Activated B cell treated with CpG ODN at 0.5 μM for 24 hours (primary cell): ENCODE results near the gene CDK15. TPM values are rescaled to one million over a fixed set of nuclear protein-coding genes. Genes with fewer than 3 reads are reported as not detected.

ENCODE experiments used
- ATAC-seq: fragments of 200-7000 bp; cut with Tn5 transposase; one replicate; pipeline ENCODE4 v1.10.0; 2021; ENCODE audit warnings: low read depth, mild to moderate bottlenecking, moderate library complexity
- CTCF ChIA-PET: fragments of 350-600 bp; sonication (Branson Sonifier 250); formaldehyde crosslinking; loops from one replicate; lab custom pipeline; 2021; ENCODE audit warnings: antibody characterized with exemption; lab: Charles Lee
- POLR2A ChIA-PET: fragments of 350-600 bp; sonication (Branson Sonifier 250); formaldehyde crosslinking; loops from one replicate; lab custom pipeline; 2021; ENCODE audit warnings: antibody characterized with exemption; lab: Charles Lee
- DNase-seq: peaks from one replicate; pipeline ENCODE4 v3.0.0; 2022
- H3K27ac Mint-ChIP-seq: one replicate; pipeline ENCODE4 v1.8.0; 2020; ENCODE audit warnings: mixed read lengths
- H3K27me3 Mint-ChIP-seq: one replicate; pipeline ENCODE4 v1.8.0; 2021; ENCODE audit warnings: mixed read lengths
- H3K36me3 Mint-ChIP-seq: one replicate; pipeline ENCODE4 v1.8.0; 2021; ENCODE audit warnings: low read depth, mixed read lengths
- H3K4me1 Mint-ChIP-seq: one replicate; pipeline ENCODE4 v1.8.0; 2021; ENCODE audit warnings: mixed read lengths
- H3K4me3 Mint-ChIP-seq: one replicate; pipeline ENCODE4 v1.8.0; 2020; ENCODE audit warnings: mild to moderate bottlenecking, mixed read lengths
- H3K9me3 Mint-ChIP-seq: one replicate; pipeline ENCODE4 v1.8.0; 2020; ENCODE audit warnings: mixed read lengths
- intact Hi-C: fragments of 100-400 bp; cut with micrococcal nuclease; formaldehyde crosslinking; loops from one replicate; pipeline ENCODE4 v1.15.1; 2024
- total RNA-seq: library from RNA; stranded (reverse); gene quantifications from 2 replicates; pipeline ENCODE4 v1.2.3, GENCODE V29; 2022
- TF ChIP-seq, protein P1 (sequence below): fragments of 200-600 bp; IDR thresholded peaks from one replicate; pipeline ENCODE4 v1.8.0; 2022; ENCODE audit warnings: antibody characterized with exemption, mild to moderate bottlenecking

Gene CDK15
- total RNA-seq, 1 donor from 2014 or later = not detected

DNA sequence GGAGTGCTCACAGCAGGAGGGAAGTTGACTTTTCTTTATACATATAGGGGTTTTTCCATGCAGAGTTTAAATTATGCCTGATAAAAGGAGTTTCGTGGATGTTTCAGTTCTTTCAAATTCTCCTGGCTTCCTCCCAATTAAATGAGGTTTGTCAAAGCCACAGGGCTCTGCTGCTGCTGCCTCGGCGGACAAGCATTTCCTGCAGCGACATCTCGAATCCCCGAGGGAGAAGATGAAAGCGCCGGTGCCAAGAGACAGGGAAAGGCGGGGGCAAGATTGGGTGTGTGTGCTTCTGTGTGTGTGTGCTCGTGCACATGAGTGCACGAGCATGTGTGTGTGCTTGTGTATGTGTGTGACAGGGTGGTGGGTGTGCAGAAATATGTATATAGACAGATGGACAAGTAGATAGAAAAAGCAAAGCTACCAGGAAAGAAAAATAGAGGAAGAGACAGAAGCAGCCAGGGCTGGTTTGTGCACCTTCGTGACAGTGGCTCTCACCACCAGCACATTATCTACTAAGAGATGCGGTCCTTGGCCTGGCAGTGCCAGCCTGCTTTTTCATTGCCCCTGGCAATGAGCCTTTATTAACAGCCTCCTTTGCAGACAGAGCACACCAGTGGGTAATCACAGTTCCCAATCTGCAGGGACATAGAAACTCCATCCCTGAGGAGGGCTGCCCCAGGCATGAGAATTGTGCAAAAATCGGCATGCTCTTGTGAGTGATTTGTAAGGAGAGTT is 76.2 kb downstream of the CDK15 start:
- intact Hi-C loops = no loop called here
- peaks cover 10% of the 10 kb centered on the region for H3K4me1 Mint-ChIP-seq
- DNase-seq = no peak
- H3K4me3 Mint-ChIP-seq = peak overlapping the region; percentile 42
- TF ChIP-seq, protein P1, sequence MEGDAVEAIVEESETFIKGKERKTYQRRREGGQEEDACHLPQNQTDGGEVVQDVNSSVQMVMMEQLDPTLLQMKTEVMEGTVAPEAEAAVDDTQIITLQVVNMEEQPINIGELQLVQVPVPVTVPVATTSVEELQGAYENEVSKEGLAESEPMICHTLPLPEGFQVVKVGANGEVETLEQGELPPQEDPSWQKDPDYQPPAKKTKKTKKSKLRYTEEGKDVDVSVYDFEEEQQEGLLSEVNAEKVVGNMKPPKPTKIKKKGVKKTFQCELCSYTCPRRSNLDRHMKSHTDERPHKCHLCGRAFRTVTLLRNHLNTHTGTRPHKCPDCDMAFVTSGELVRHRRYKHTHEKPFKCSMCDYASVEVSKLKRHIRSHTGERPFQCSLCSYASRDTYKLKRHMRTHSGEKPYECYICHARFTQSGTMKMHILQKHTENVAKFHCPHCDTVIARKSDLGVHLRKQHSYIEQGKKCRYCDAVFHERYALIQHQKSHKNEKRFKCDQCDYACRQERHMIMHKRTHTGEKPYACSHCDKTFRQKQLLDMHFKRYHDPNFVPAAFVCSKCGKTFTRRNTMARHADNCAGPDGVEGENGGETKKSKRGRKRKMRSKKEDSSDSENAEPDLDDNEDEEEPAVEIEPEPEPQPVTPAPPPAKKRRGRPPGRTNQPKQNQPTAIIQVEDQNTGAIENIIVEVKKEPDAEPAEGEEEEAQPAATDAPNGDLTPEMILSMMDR = no peak
- H3K27me3 Mint-ChIP-seq = peaks cover 55% of the 10 kb centered on the region
- H3K27ac Mint-ChIP-seq = no peak overlapping the region
- no peaks in the 10 kb centered on the region for H3K9me3 Mint-ChIP-seq
- H3K36me3 Mint-ChIP-seq = no peaks in the 10 kb centered on the region
- peak; percentile 52 for ATAC-seq
- ChIA-PET CTCF (no interaction called here), POLR2A (no interaction called here)

DNA sequence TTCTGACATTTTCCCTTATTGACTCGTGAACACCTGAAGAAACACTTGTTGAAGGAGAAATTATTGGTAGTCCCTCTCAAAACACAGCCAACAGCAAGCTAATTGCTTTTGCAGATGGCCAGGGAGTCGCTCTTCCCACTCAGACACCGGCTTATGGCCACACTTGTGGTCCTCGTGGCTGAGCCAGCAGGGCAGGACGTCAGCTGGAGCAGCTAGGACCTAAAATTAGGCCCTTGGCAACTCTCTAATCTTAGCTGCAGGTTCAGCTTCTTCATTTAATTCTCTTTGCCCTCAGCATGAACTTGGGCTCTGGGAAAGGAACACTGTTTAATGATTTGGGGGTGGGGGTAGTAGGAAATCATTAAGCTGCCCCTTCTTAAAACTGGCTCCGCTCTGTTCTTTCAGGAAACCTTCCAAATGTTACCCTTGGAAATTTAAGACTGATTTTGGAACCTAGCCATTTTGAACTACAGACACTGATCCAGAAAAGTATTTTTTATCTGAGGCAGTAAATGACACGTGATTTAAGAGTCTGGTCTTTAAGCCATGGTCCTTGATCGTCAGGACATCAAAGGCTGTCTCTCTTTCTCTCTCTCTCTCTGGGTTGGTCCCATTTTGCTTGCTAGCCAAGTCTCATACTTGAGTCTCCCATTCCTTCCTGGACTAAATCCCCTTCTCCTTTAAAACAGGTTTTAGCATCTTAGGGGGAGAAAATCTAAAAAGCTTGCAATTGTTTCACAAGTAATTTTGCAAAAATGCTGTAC is 77.5 kb downstream of the CDK15 start:
- TF ChIP-seq, protein P1 = no peak
- Mint-ChIP-seq H3K4me1 (peaks cover 10% of the 10 kb centered on the region), H3K36me3 (no peaks in the 10 kb centered on the region), H3K9me3 (no peaks in the 10 kb centered on the region), H3K4me3 (no peak overlapping the region), H3K27ac (no peak overlapping the region), H3K27me3 (peaks cover 61% of the 10 kb centered on the region)
- ChIA-PET POLR2A (no interaction called here), CTCF (no interaction called here)
- intact Hi-C loops = no loop called here
- ATAC-seq = no peak
- DNase-seq = no peak

- intact Hi-C loops = no loop called here
- Mint-ChIP-seq H3K36me3 (no peaks in the 10 kb centered on the region), H3K27ac (no peak overlapping the region), H3K4me3 (no peak overlapping the region), H3K27me3 (peaks cover 56% of the 10 kb centered on the region), H3K4me1 (peaks cover 10% of the 10 kb centered on the region), H3K9me3 (no peaks in the 10 kb centered on the region)
- DNase-seq (no peak), ATAC-seq (no peak)
- TF ChIP-seq, protein P1 = no peak
- ChIA-PET POLR2A (no interaction called here), CTCF (interaction anchor here (2.3 kb wide), 1 partner anchor 26 kb away, joined by 6 read pairs; no protein-coding TSS in a partner anchor)
Observed at GRCh38 chr2:201886504-201886903, 80.2 kb downstream of the CDK15 start.

GRCh38 chr2:201887773-201888425 is 81.6 kb downstream of the CDK15 start:
- Mint-ChIP-seq H3K27ac (no peak overlapping the region), H3K4me1 (no peaks in the 10 kb centered on the region), H3K36me3 (no peaks in the 10 kb centered on the region), H3K4me3 (no peak overlapping the region), H3K27me3 (peaks cover 44% of the 10 kb centered on the region), H3K9me3 (no peaks in the 10 kb centered on the region)
- TF ChIP-seq, protein P1 = no peak
- ChIA-PET CTCF (interaction anchor here (0.6 to 2.3 kb wide), 2 partner anchors 27 to 528 kb away, joined by 3 to 6 read pairs; no protein-coding TSS in a partner anchor), POLR2A (no interaction called here)
- intact Hi-C loops = no loop called here
- DNase-seq = no peak
- ATAC-seq = no peak

DNA sequence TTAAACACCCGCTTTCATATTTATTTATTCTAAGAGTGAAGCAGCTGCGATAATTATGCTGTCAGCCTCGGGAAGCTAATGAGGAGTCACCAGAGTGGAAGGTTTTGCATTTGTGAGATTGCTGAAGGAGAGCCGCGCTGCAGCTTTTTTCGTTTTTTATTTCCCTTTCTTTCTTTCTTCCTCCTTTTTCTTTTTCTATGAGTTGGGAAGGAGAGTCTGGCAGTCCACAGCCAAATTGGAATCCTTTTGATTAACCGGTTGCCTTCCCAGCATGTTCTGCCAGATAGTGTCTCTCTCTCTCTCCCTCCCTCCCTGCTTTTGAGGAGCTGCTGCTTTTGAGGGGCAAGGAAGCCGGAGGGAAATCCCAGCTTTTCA is 82.1 kb downstream of the CDK15 start:
- DNase-seq = no peak
- POLR2A ChIA-PET = no interaction called here
- Mint-ChIP-seq H3K4me1 (no peaks in the 10 kb centered on the region), H3K36me3 (no peaks in the 10 kb centered on the region), H3K9me3 (no peaks in the 10 kb centered on the region), H3K27ac (no peak overlapping the region), H3K4me3 (no peak overlapping the region), H3K27me3 (peaks cover 40% of the 10 kb centered on the region)
- CTCF ChIA-PET = interaction anchor here (2.3 kb wide), 1 partner anchor 28 kb away, joined by 6 read pairs; no protein-coding TSS in a partner anchor
- intact Hi-C loops = no loop called here
- TF ChIP-seq, protein P1 = no peak
- ATAC-seq = no peak
